Body of pancreas (tissue), 4 donors: ENCODE results near the gene IFT88. TPM values are rescaled to one million over a fixed set of nuclear protein-coding genes. Genes with fewer than 3 reads are reported as not detected.

Experiments used
- ATAC-seq: fragments of 150-250 bp; one replicate; pipeline ENCODE4 v1.9.1; 2016
- DNase-seq, 4 donors: peaks; one replicate each; pipeline ENCODE4 v3.0.0-alpha.2; 2019
- H3K27ac ChIP-seq, 4 donors: fragments of 200-600 bp; sonication (generic); 1 replicate in 3 of 4; 2 replicates in 1 of 4; pipeline versions ENCODE4 v1.5.1 to v1.6.1; 2016 to 2019; ENCODE audit warnings: mild to moderate bottlenecking in 1 of 4, mixed read lengths in 1 of 4, moderate library complexity in 1 of 4
- H3K27me3 ChIP-seq, 2 donors: fragments of 200-600 bp; sonication (generic); one replicate each; pipeline ENCODE4 v1.6.0; 2016; ENCODE audit warnings: mild to moderate bottlenecking in 1 of 2
- H3K36me3 ChIP-seq, 2 donors: fragments of 200-600 bp; sonication (generic); replicated peaks in 1 of 2; 2 replicates each; pipeline ENCODE4 v1.5.1; 2016; ENCODE audit warnings: low read depth in 2 of 2; ENCODE audit not compliant: insufficient read depth in 1 of 2
- H3K4me1 ChIP-seq: fragments of 200-600 bp; sonication (generic); one replicate; pipeline ENCODE4 v1.6.0; 2016
- H3K4me3 ChIP-seq, 2 donors: fragments of 200-600 bp; sonication (generic); 1 replicate in 1 of 2; 2 replicates in 1 of 2; pipeline ENCODE4 v1.5.1; 2016 to 2019
- H3K9me3 ChIP-seq, 3 donors: fragments of 200-600 bp; sonication (generic); 1 replicate in 2 of 3; 2 replicates in 1 of 3; pipeline ENCODE4 v1.5.1; 2016
- CTCF ChIP-seq, 7 experiments: fragments of 450-650 bp in 4 of 7; fragments of 200-600 bp in 3 of 7; sonication (generic) in 3 of 7; IDR thresholded peaks; one replicate each; pipeline ENCODE4 v1.5.1; 2016 to 2019; ENCODE audit warnings: antibody characterized with exemption in 7 of 7
- POLR2A ChIP-seq, 3 donors: fragments of 450-650 bp; IDR thresholded peaks; one replicate each; pipeline ENCODE4 v1.6.1; 2016; ENCODE audit warnings: antibody characterized with exemption in 3 of 3, mild to moderate bottlenecking in 2 of 3
- WGBS, 2 donors: methylation state at CpG; one replicate each; pipeline ENCODE4 v1.1.5; 2017; 5-methylcytosine and 5-hydroxymethylcytosine counted together
- intact Hi-C: fragments of 100-400 bp; cut with DNase I; formaldehyde crosslinking; loops from one replicate; pipeline ENCODE4 v1.15.1; 2023
- total RNA-seq, 2 donors: library from RNA; depleted of rRNA; stranded (reverse); fragments of >200 nt; gene quantifications; one replicate each; pipeline ENCODE4 v1.1.0, GENCODE V29; 2016

The IFT88 gene
- total RNA-seq, 2 donors from 2014 or later: 9.6 to 16.5 TPM

DNA sequence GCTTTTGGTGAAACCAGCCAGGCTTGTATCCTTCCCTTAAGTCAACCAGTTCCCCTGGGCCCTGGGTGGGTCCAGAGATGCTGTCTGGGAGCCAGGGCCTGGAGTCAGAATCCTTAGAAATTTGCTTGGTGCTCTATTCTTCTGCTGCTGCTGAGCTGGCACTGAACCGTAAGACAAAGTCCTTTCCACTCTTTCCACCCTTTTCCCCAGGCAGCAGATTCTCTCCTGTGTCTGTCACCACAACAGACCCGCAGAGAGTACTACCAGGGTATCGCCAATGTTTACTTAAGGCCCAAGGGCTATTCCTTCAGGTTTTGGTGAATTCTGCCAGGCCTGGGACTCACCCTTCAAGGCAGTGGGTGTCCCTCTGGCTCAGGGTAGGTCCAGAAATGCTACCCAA lies 12.2 kb downstream of the IFT88 start:
- intact Hi-C loops: no loop called here
- Histone ChIP-seq H3K36me3 (peaks cover 0 to 7% of the 10 kb centered on the region in 2 donors), H3K27me3 (no peaks in the 10 kb centered on the region), H3K9me3 (no peaks in the 10 kb centered on the region), H3K4me3 (no peak overlapping the region), H3K27ac (no peak overlapping the region), H3K4me1 (no peaks in the 10 kb centered on the region)
- WGBS, 2 donors: 90 to 97% methylated on average over 3 of the region's 3 CpGs
- ATAC-seq (no peak), DNase-seq (no peak)
- no peak for TF ChIP-seq POLR2A (IDR thresholded peaks at IDR 0.05)
- TF ChIP-seq CTCF (IDR thresholded peaks at IDR 0.05): no peak

DNA sequence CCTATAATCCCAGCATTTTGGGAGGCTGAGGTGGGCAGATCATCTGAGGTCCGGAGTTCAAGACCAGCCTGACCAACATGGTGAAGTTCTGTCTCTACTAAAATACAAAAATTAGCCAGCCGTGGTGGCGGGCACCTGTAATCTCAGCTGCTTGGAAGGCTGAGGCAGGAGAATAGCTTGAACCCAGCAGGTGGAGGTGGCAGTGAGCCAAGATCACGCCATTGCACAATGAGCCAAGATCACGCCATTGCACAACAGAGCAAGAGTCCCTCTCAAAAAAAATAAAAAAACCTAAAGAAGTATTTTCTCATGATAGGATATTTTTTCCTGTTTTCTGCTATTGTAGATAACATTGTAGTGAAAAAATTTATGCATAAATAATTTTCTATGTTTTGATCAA lies 13.3 kb downstream of the IFT88 start:
- ATAC-seq (no peak), DNase-seq (peak in 1 of 4 donors; percentile 21)
- Histone ChIP-seq H3K27me3 (no peaks in the 10 kb centered on the region), H3K4me1 (no peaks in the 10 kb centered on the region), H3K4me3 (no peak overlapping the region), H3K36me3 (peaks cover 0 to 6% of the 10 kb centered on the region in 2 donors), H3K27ac (no peak overlapping the region), H3K9me3 (no peaks in the 10 kb centered on the region)
- no peak for TF ChIP-seq CTCF (IDR thresholded peaks at IDR 0.05)
- no peak for TF ChIP-seq POLR2A (IDR thresholded peaks at IDR 0.05)
- intact Hi-C loops: no loop called here
- 76 to 88% methylated on average over 5 of the region's 5 CpGs for WGBS, 2 donors

- DNase-seq (no peak), ATAC-seq (no peak)
- Histone ChIP-seq H3K27me3 (no peaks in the 10 kb centered on the region), H3K27ac (no peak overlapping the region), H3K4me1 (no peaks in the 10 kb centered on the region), H3K9me3 (no peaks in the 10 kb centered on the region), H3K36me3 (peaks cover 0 to 3% of the 10 kb centered on the region in 2 donors), H3K4me3 (no peak overlapping the region)
- intact Hi-C loops: no loop called here
- 71 to 79% methylated on average over 2 of the region's 2 CpGs for WGBS, 2 donors
- TF ChIP-seq CTCF (IDR thresholded peaks at IDR 0.05) (no peak), POLR2A (IDR thresholded peaks at IDR 0.05) (no peak)
Observed at GRCh38 chr13:20582026-20582425, 15.1 kb downstream of the IFT88 start.

GRCh38 chr13:20583803-20584293 lies 16.9 kb downstream of the IFT88 start:
- ATAC-seq (no peak), DNase-seq (no peak)
- Histone ChIP-seq H3K9me3 (no peaks in the 10 kb centered on the region), H3K36me3 (peaks cover 0 to 3% of the 10 kb centered on the region in 2 donors), H3K4me3 (no peak overlapping the region), H3K4me1 (no peaks in the 10 kb centered on the region), H3K27me3 (no peaks in the 10 kb centered on the region), H3K27ac (no peak overlapping the region)
- intact Hi-C loops: no loop called here
- WGBS, 2 donors: 96 to 100% methylated on average over 1 of the region's 1 CpG
- TF ChIP-seq CTCF (IDR thresholded peaks at IDR 0.05): no peak
- no peak for TF ChIP-seq POLR2A (IDR thresholded peaks at IDR 0.05)

DNA sequence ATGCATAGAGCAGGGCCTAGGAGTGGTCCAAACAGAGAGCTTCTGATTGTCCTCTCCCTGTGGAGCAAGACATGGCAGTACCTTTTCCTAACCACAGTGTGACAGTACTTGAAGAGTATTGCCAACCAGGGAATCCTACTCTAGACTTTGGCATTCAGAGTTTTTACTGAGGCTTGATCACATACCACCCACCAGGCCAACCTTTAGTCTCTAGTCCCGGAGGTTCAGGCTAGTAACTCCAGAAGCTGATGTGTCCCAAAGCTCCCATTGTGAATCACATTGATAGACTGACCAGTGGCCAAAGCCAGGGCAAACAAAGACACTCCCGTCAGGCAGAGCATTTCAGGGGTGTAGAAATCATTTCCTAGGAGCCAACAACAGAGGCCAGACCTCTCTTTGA lies 18.4 kb downstream of the IFT88 start:
- no peak overlapping the region for H3K4me3 ChIP-seq
- 94 to 100% methylated on average over 2 of the region's 2 CpGs for WGBS, 2 donors

More for the DNA sequence above, 18.4 kb downstream of the IFT88 start:
- ATAC-seq: no peak
- intact Hi-C loops: no loop called here
- H3K4me1 ChIP-seq: no peaks in the 10 kb centered on the region
- H3K36me3 ChIP-seq: peaks cover 0 to 3% of the 10 kb centered on the region in 2 donors
- no peak for DNase-seq
- no peak overlapping the region for H3K27ac ChIP-seq
- TF ChIP-seq CTCF (IDR thresholded peaks at IDR 0.05) (no peak), POLR2A (IDR thresholded peaks at IDR 0.05) (no peak)
- no peaks in the 10 kb centered on the region for H3K9me3 ChIP-seq
- no peaks in the 10 kb centered on the region for H3K27me3 ChIP-seq
